Measurements from ENCODE around the gene CRTAC1.
A peak's percentile ranks its signal among the peaks of the same experiment; 100 is the strongest.

Gene CRTAC1

DNA sequence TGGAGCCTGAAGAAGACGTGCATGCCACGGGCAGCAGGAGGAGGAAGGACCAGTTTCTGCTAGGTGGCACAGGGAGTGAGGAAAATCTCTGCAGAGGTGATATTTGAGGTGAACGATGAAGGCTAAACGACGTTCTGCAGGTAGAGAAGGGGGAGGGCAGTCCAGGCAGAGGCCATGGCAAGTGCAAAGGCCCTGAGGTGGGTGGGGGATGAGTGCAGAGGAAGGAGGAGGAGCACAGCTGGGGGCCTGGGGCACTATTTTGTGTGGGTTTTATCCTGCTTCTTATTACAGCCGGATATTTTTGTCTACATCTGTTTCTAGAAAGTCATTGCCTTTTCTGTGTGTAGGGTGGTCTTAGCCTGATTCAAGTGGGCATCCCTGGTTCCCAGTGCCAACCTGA is 123.2 kb downstream of the CRTAC1 start:
- peak in 1 of 10 donors; percentile 20 for DNase-seq

DNA sequence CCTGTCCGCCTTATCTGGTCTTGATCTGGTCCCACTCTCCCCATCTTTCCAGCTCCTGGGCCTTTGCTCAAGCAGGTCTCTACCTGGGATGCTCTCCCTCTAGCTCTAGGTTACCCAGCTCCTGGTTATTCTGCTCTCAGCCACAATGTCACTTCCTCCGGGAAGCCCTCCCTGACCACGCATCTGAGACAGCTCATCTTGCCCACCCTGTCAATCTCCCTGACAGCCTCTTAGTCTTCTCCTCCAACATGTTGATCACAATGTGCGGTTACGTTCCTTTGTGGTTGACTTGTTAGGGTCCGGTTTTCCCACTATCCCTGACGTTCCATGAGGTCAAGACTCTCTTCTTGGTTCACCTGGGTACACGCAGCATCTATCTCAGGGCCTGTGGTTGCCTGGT is 125.1 kb downstream of the CRTAC1 start:
- intact Hi-C loops (cut with DNase I): no loop called here
- DNase-seq: peak in 2 of 10 donors; percentile 8 to 9

More for the DNA sequence above, 123.2 kb downstream of the CRTAC1 start:
- intact Hi-C loops (cut with DNase I): no loop called here

DNA sequence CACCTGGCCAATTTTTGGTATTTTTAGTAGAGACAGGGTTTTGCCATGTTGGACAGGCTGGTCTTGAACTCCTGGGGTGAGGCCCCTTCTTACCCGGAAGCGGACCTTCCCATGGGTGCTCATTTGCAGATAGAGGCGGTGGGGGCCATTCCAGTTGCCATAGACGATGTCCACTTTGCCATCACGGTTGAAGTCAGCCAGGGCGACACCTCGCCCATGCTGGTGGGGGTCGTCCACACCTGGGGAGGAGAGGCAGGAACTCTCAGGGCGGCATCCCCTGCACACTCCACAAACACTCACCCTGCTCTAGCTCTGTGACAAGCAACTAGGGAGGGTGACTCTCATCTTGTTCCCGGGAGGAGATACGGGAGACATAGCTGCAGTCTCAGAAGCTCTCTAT is 125.8 kb downstream of the CRTAC1 start:
- intact Hi-C loops (cut with DNase I): no loop called here
- peak in 3 of 10 donors; percentile 32 to 70 (median 51) for DNase-seq

DNA sequence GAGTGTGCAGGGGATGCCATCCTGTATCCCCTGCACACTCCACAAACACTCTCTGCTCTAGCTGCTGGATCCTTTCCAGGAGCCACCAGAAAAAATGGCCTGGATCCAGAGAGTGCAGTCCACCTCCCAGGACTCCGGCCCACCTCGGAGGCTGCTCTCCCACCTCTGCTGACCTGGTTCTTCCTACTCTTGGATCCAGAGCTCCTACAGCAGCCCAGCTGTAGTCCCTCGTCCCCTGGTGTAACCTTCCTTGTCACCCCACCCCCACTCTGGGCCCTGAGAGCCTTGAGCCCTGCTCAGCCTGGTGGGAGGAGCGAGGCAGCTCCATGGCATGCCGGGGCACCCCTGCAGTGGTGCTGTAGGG is 126.4 kb downstream of the CRTAC1 start:
- DNase-seq: peak in 3 of 10 donors; percentile 51 to 72 (median 64)
- intact Hi-C loops (cut with DNase I): no loop called here

DNA sequence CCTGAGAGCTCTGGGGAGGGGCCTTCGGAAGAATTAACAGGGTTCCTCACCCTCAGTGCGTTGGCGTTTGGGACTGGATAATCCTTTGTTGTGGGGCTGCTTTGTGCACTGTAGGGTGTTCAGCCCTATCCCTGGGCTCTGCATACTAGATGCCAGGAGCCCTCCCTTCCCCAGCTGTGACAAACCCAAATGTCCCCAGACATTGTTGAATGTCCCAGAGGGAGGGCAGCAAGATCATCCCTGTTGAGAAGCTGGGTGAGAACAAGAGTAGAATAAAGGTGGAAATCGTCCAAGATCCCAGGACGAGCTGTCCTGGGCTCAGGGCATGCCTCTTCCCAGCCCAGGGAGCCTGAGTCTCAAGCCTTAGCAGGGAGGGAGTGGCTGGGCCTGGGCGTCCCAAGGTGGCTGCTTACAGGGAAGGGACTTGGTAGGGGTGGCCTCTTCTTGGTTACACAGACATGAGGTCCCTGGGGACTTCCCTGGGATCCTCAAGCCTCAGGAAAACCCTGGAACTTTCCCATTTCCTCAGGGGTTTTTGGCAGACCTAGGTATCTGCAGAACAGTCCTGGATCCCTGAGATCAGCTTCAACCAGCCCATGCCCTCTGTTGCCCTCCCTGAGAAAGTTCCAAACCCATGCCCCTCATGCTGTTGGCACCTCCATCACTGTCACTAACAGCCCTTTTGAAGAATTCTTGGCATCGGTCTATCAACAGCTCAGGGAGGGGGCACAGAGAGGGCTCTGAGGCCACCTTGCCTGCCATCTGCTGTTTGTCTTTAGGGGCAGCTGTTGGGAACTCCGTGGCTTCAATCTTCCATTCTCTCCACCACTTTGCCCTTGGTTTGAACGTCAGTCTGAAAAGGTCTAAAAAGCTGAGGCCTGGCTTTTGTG is 127.0 kb downstream of the CRTAC1 start:
- intact Hi-C loops (cut with DNase I): no loop called here
- peak in 3 of 10 donors; percentile 13 to 66 (median 23) for DNase-seq

DNA sequence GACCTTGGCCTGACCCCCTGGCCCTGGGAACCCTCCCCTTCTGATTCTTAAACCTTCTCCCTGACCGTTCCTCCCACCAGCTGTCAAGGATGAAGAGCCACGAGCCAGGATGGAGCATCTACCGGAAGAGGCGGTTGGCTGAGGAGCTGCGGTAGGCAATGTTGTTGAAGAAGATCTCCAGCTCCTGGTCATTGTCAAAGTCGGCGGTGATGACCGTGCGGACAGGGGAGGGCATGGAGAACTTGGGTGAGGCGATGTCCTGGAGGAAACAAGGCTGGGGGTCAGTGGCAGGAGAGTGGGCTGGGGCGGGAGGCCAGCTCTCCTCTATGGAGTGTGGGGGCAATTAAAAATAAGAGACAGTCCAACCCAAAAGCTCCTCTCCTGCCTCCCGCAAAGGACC is 129.0 kb downstream of the CRTAC1 start:
- intact Hi-C loops (cut with DNase I): no loop called here
- DNase-seq: peak in 2 of 10 donors; percentile 27 to 58

DNA sequence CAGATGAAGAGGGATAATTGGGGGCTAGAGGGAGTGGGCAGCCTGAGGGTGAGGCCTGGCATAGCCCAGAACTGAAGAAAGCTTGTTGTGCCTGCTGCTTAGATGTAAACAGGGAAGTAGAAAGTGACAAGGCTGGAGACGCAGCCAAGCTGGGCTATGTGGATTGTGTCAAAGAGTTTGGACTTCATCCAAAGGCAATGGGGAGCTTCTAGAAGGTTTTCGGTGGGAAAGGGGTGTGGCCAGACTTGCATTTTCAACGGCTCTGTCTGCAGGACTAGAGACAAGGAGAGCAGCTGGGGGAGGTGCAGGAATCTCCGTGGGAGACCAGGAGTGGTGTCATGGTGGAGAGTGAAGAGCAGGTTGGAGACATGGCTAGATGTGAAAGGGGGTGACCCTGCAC is 132.0 kb downstream of the CRTAC1 start:
- peak in 3 of 10 donors; percentile 43 to 51 (median 49) for DNase-seq

DNA sequence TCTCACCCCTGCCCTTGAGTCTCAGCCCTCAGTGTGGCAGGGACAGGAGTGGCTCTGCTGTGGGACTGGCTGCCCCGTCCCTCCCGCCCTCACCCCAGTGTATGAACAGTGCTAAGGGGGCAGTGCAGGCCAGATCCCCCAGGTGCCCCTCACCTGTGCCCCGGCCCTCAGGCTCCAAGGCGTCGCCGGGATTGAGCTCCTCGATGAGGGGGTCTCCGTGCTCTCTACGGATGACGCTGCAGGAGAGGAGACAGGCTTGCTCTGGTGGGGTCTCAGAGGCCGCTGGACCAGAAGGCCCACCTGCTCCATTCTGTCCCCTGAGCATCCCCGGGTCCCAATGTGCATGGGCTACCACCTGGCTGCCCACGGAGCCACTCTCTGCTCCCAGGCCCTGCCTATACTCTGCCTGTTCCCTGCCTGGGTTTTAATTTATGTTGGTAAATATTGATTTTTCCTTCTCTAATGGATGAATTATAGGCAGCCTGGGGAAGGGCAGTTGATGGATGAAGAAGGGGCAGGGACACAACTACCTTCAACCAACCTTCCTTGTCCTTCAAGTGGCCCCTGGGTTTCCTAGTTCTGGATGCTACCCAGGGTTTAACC is 133.6 kb downstream of the CRTAC1 start:
- intact Hi-C loops (cut with DNase I): no loop called here
- DNase-seq: peak in 2 of 10 donors; percentile 26 to 75

More for the DNA sequence above, 132.0 kb downstream of the CRTAC1 start:
- intact Hi-C loops (cut with DNase I): no loop called here

DNA sequence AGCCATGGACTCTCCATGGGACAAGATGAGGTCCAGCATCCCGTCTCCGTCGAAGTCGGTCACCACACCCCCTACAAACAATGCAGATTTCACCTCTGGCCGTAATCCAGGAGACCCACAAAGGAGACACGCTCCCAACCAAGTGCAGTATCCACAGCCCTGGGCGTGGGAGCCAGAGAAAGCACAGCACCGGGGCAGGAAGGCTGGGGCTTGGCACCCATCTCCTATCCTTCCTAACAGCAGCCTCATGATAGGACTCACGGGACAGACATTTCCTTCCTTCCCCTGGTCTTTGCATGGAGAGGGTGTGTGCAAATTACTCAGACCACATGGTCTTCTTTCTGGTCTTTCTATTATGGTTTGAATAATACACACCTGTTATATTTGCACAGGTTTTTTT is 134.5 kb downstream of the CRTAC1 start:
- intact Hi-C loops (cut with DNase I): no loop called here
- peak in 2 of 10 donors; percentile 28 to 64 for DNase-seq

DNA sequence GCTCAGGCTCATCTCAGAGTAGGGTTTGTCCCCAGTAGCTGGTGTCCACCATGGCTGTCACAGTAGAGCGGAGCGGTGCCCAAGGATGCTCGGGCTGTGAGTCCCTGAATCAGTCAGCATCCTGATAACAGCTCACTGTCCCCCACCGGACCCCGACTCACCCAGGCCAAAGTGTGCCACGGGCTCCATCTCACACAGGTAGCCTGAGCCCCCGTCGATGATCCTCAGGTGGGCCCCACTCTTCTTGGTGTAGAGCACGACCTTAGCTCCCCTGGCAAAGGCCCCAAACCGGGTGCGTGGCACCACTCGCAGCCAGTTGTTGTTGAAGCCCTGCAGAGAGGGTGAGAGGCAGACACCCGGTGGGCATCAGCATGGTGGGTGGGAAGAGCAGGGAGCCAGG is 135.3 kb downstream of the CRTAC1 start:
- intact Hi-C loops (cut with DNase I): no loop called here
- DNase-seq: peak in 3 of 10 donors; percentile 61 to 78 (median 76)

DNA sequence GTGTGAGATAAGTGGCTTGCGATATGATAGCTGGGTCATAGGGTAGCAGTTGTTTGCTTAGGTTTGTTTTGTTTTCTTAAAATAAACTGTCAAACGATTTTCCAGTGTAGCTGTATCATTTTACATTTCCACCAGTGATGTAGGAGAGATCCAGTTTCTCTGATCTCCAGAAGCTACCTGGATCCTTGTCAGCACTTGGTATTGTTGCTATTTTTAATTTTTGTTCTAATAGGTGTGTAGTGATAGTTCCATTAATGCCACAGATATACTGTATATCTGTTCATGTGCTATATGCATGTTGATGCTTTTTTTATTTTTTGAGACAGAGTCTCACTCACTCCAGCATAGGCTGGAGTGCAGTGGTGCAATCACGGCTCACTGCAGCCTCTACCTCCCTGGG is 136.3 kb downstream of the CRTAC1 start:
- intact Hi-C loops (cut with DNase I): no loop called here
- DNase-seq: no peak

DNA sequence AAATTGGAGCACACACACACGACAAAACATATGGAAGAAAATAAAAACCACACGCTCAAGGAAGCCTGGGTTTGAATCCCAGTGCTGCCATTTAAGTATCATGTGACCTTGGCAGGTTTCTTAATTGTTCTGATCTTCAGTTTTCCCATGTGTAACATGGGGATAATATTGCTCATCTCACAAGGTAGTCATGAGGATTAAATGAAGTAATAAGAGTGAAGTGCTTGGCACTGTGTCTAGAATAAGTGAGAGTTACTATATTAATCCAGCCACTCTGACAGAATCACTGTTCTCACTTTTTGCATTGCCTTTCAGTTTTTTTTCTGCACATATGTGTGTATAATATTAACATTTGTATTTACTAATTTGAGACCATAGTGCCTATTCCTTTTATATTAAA is 137.5 kb downstream of the CRTAC1 start:
- DNase-seq: no peak
- intact Hi-C loops (cut with DNase I): no loop called here

DNA sequence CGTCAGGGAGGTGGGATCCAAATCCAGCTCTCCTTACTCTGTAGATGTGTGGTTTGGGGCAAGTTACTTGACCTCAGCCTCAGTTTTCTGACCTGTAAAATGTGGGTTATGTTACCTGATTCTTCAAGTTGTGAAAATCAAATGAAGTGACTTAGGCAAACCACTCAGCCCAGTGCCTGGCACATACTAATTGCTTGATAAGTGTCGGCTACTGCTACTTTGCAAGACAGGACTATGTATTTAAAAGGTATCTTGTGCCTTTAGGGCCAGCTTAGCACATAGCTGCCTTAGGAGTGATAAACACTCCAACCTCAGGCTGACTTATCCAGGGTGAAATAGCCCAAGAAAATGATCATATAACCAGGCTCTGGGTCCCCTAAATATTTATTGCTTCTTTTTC is 137.9 kb downstream of the CRTAC1 start:
- no peak for DNase-seq
- intact Hi-C loops (cut with DNase I): no loop called here

DNA sequence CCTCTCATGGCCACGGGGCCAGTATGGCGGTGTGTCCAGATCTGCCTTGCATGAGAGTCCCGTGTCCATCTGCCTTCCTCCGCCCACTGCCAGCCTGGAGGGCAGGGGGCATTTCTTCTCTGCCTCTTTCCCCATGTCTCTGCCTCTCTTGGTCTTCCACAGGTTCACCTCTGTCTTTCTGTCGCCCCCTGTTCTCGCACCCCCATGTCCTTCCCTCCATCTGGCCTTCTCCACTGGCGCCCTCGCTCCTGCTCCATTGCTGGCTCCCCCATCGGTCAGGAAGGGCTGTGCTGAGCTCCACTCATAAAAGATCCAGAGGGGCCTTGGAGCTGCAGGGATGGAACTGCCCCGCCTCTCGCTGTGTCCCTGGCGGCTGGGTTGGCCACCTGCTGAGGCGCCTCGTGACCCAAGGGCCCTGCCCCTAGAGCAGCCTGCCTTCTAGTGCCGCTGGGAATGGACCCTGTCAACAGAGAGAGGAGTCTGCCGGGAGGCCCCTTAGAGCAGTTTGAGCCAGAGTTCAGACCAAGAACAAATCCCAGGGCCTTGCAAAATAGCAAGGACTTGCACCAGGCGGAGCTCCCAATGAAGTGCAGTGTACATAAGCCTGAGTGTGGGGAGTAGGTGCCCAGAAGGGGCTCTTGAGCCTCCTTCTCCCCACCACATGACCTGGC is 138.8 kb downstream of the CRTAC1 start:
- DNase-seq: peak in 2 of 10 donors; percentile 48 to 62
- intact Hi-C loops (cut with DNase I): no loop called here

DNA sequence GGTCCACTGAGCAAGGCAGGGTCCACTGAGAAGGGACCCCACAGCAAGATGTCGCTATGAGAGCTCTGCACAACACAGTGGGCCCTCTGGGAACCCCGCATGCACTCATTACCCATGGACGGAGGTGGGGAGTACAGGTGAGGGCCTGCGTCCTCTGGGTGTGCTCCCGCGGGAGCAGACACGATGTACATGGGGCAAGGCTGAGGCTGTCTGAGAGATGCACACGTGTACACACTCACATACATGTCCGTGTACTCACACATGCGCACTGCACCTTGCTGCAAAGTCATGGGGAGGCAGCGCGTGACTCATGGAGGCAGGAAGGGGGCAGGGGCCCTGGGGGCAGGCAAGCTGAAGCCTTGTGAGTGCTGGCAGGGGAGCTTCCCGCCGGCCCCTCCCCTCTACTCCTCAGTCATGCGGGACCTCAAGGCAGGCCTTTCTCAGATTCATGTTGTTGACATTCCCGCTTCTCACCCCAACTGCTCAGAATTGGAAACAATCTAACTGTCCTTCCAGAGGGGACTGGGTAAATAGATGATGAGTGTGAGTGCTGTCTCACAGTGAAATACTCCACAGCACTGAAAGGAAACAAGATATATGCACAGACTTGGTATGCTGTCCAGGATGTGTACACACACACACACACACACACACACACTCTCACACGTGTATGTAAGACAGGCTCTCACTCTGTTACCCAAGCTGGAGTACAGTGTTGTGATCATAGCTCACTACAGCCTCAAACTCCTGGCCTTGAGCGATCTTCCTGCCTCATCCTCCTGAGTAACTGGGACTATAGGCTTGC is 140.8 kb downstream of the CRTAC1 start:
- intact Hi-C loops (cut with DNase I): no loop called here
- peak in 1 of 10 donors; percentile 70 for DNase-seq

DNA sequence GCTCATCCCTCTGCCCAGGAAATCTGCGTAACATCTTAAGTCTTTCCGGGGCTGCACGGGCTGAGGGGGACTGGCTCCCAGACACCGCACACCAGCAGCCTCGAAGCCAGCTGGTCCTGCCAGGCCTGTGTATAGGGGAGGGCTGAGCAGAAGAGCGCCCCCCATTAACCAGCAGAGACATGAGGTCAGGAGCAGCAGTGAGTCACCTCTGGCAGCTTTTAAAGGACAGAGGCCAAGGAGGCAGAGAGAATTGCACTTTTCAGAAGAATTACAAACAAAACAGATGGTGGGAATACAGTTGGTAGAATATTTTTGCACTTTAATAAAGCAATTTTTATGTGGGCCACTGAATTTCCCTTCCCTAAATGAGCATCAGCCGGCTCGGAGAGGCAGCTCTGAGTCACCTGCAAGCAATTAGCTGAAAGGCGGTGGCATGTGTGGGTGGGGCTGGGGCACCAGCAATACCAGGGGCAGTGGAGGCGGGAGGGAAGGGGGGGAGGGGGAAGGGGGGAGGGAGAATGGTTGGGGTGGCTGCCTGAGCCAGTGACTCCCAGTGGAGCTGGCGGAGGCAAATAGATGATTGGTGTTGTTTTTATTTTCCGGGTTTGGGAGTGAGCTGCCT is 141.7 kb downstream of the CRTAC1 start:
- intact Hi-C loops (cut with DNase I): no loop called here
- peak in 1 of 10 donors; percentile 67 for DNase-seq

DNA sequence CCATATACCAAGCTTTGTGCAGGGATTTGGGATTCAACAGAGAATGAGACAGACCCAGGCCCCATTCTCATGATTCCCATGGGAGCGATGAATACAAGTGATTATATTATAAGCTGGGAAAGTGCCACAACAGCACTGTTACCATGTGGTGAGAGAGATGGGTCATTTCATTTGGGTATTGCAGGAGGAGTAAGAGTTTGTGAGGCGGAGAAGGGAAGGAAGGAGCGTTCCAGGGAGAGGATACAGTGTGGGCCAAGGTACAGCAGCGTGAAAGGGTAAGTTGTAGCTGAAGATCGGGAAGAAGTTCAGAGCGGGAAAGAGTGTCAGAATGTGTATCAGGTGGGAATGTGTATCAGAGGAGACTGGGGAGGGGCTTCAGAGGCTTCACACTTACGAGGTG is 142.3 kb downstream of the CRTAC1 start:
- intact Hi-C loops (cut with DNase I): no loop called here

DNA sequence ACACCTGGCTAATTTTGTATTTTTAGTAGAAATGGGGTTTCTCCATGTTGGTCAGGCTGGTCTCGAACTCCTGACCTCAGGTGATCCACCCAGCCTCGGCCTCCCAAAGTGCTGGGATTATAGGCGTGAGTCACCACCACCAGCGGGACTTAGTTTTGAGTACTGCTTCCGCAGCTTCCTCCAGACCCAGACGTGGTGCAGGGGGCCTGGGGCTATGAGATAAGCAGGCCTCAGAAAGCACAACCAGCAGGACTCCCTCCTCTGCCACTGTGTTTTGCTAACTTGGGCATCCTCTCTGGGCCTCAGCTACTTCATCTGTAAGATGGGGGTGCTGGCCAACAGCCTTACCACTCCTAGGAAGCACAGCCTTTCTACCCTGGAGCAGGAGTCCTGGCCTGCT is 143.0 kb downstream of the CRTAC1 start:
- peak in 1 of 10 donors; percentile 43 for DNase-seq
- intact Hi-C loops (cut with DNase I): no loop called here

More for the DNA sequence above, 142.3 kb downstream of the CRTAC1 start:
- DNase-seq: no peak

DNA sequence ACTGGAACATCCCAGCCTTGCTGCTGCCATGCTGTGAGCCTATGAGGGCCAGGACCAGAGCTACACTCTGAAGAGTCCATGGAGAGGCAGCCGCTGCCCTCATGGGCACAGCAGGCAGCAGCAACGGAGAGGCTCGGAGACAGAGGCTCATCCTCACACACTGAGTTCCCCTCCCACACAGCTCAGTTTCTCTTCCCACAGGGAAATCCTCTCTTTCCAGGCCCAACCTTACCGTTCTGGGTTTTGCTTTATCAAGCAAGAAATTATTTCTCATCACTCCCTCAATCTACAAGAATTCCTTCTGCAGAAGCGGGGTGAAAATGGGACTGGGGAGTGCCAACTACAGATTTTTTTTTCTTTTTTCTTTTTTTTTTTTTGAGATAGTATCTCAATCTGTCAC is 144.1 kb downstream of the CRTAC1 start:
- intact Hi-C loops (cut with DNase I): no loop called here
- DNase-seq: no peak

DNA sequence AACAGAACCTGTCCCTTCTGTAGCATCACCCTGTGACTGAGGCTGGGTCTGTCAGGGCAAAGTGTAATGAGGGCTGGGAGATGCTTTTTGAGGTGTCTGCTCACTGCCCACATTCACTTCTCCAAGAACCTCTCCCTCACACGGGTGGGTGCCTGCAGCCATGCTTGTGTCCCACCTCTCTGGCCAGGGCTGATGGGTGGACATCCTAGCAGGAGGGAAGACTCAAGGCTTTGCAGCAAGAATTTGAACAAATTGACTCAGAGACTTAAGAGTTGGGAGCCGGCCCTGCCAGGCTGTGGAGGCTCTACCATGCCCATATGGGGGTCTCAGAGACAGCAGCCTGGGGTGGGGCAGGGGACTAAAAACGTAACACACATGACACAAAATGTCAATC is 147.3 kb downstream of the CRTAC1 start:
- peak in 2 of 10 donors; percentile 31 to 37 for DNase-seq
- intact Hi-C loops (cut with DNase I): no loop called here

All from posterior cingulate gyrus (tissue), 11 donors.